ENCODE data around the gene SUOX.

GRCh38 chr12:56028511-56029165, 31.6 kb downstream of the SUOX start:
- TF ChIP-seq POLR2A (IDR thresholded peaks at IDR 0.05) (no peak), CTCF (IDR thresholded peaks at IDR 0.05) (no peak)

All from vagina (tissue), 2 donors.